HepG2 (cell line): ENCODE results near the gene DLL1. TPM values are rescaled to one million over a fixed set of nuclear protein-coding genes. Genes with fewer than 3 reads are reported as not detected.

Experiments
- ATAC-seq: fragments of 200-7000 bp; cut with Tn5 transposase; 3 replicates; pipeline ENCODE4 v1.9.1; 2020; ENCODE audit warnings: mild to moderate bottlenecking, moderate library complexity
- BruUV-seq: library from RNA; stranded (reverse); fragments of 400-500 nt; replicated peaks from 2 replicates; lab custom pipeline; 2021; lab: Mats Ljungman, UMichigan
- CTCF ChIA-PET: fragments of 300-600 bp; formaldehyde crosslinking; extraction: SDS; loops from one replicate; lab custom pipeline; 2021; ENCODE audit warnings: low total read pairs, inconsistent platforms, low intra/inter-chr PET ratio; lab: Yijun Ruan, JAX
- POLR2A ChIA-PET: fragments of 350-600 bp; sonication (Branson Sonifier 250); formaldehyde crosslinking; loops from one replicate; lab custom pipeline; 2020; ENCODE audit warnings: antibody characterized with exemption, inconsistent platforms; lab: Yijun Ruan, JAX
- DNase-seq: peaks from one replicate; pipeline ENCODE4 v3.0.0-alpha.2; 2015; ENCODE audit warnings: low spot score
- FAIRE-seq: peaks from 3 replicates; lab custom pipeline; 2011; peaks lifted over from hg19 to GRCh38; lab: Jason Lieb, UNC
- H2AFZ ChIP-seq: one replicate; pipeline ENCODE4 v1.6.1; 2011; ENCODE audit warnings: low read length, inconsistent platforms
- H3K27ac ChIP-seq: fragments of 300-600 bp; 3 replicates; pipeline ENCODE4 v1.8.0; 2011; ENCODE audit warnings: mixed run types, mild to moderate bottlenecking, mixed read lengths, low read length, inconsistent platforms; ENCODE audit not compliant: insufficient read depth; ENCODE audit errors: extremely low read length
- H3K27me3 ChIP-seq, 2 experiments: fragments of 200-600 bp in 1 of 2; 2 replicates in 1 of 2; 3 replicates in 1 of 2; pipeline versions ENCODE4 v1.6.0 to v1.8.0; 2011; ENCODE audit warnings: low read length in 2 of 2, mild to moderate bottlenecking in 2 of 2, moderate library complexity in 2 of 2, inconsistent platforms in 1 of 2; ENCODE audit not compliant: insufficient read depth in 2 of 2, control insufficient read depth in 1 of 2
- H3K36me3 ChIP-seq, 2 experiments: fragments of 200-600 bp in 1 of 2; replicated peaks in 1 of 2; 2 replicates in 1 of 2; 3 replicates in 1 of 2; pipeline versions ENCODE4 v1.5.1 to v1.8.0; 2011; ENCODE audit warnings: low read length in 2 of 2, inconsistent platforms in 1 of 2; ENCODE audit not compliant: insufficient read depth in 2 of 2, control insufficient read depth in 1 of 2
- H3K4me1 ChIP-seq: 2 replicates; pipeline ENCODE4 v1.5.1; 2012; ENCODE audit warnings: low read length, inconsistent platforms; ENCODE audit not compliant: insufficient read depth
- H3K4me2 ChIP-seq: 2 replicates; pipeline ENCODE4 v1.6.0; 2011; ENCODE audit warnings: low read depth, low read length, inconsistent platforms
- H3K4me3 ChIP-seq, 3 experiments: fragments of 200-600 bp in 1 of 3; sonication (generic), shearing (Covaris generic) in 1 of 3; replicated peaks in 1 of 3; 2 replicates each; pipeline ENCODE4 v1.5.1; 2011 to 2016; ENCODE audit warnings: low read length in 3 of 3, inconsistent platforms in 2 of 3, low read depth in 2 of 3, mild to moderate bottlenecking in 2 of 3, control low read depth in 1 of 3, mixed read lengths in 1 of 3; ENCODE audit not compliant: insufficient read depth in 1 of 3
- H3K79me2 ChIP-seq: one replicate; pipeline ENCODE4 v1.6.1; 2011; ENCODE audit warnings: low read length, inconsistent platforms; ENCODE audit not compliant: insufficient read depth
- H3K9ac ChIP-seq: 2 replicates; pipeline ENCODE4 v1.6.0; 2011; ENCODE audit warnings: mild to moderate bottlenecking, low read depth, low read length, inconsistent platforms; ENCODE audit not compliant: insufficient read depth
- H3K9me3 ChIP-seq: 2 replicates; pipeline ENCODE4 v1.5.1; 2012; ENCODE audit warnings: mild to moderate bottlenecking, low read length
- H4K20me1 ChIP-seq: 2 replicates; pipeline ENCODE4 v1.6.0; 2011; ENCODE audit warnings: inconsistent platforms, mild to moderate bottlenecking, low read length, moderate library complexity; ENCODE audit not compliant: insufficient read depth
- BHLHE40 ChIP-seq: IDR thresholded peaks from 2 replicates; pipeline ENCODE4 v1.6.1; 2011; ENCODE audit warnings: low read length, improper control_type of control experiment
- CBX1 ChIP-seq: IDR thresholded peaks from one replicate; pipeline ENCODE4 v1.6.1; 2016; ENCODE audit warnings: antibody characterized with exemption, low read depth
- DNMT1 ChIP-seq: sonication (generic); formaldehyde crosslinking; IDR thresholded peaks from 2 replicates; pipeline ENCODE4 v1.5.1; 2020; ENCODE audit warnings: mild to moderate bottlenecking, missing genetic modification reagents
- EED ChIP-seq: sonication (generic); formaldehyde crosslinking; IDR thresholded peaks from 2 replicates; pipeline ENCODE4 v1.5.0; 2020; ENCODE audit warnings: mild to moderate bottlenecking, missing genetic modification reagents
- KLF12 ChIP-seq: sonication (generic); formaldehyde crosslinking; IDR thresholded peaks from 2 replicates; pipeline ENCODE4 v1.4.0; 2020; ENCODE audit warnings: missing genetic modification reagents, borderline replicate concordance
- NFYB ChIP-seq: sonication (generic); formaldehyde crosslinking; IDR thresholded peaks from 2 replicates; pipeline ENCODE4 v1.4.0; 2020; ENCODE audit warnings: missing genetic modification reagents
- PHF5A ChIP-seq: IDR thresholded peaks from one replicate; pipeline ENCODE4 v1.6.1; 2018; ENCODE audit warnings: low read depth, missing genetic modification reagents; ENCODE audit not compliant: unreplicated experiment
- SMAD1 ChIP-seq: sonication (generic); formaldehyde crosslinking; IDR thresholded peaks from 2 replicates; pipeline ENCODE4 v1.4.0; 2020; ENCODE audit warnings: missing genetic modification reagents, low read depth, mild to moderate bottlenecking, borderline replicate concordance
- SNRNP70 ChIP-seq: fragments of 200-400 bp; formaldehyde crosslinking; IDR thresholded peaks from 2 replicates; pipeline ENCODE4 v1.6.1; 2017; ENCODE audit warnings: mild to moderate bottlenecking, low read depth, low read length, moderate library complexity
- SP4 ChIP-seq: sonication (generic); formaldehyde crosslinking; IDR thresholded peaks from 2 replicates; pipeline ENCODE4 v1.8.1; 2023; ENCODE audit warnings: mild to moderate bottlenecking, missing genetic modification reagents
- ZMAT5 ChIP-seq: sonication (generic); formaldehyde crosslinking; IDR thresholded peaks from 2 replicates; pipeline ENCODE4 v1.5.0; 2020; ENCODE audit warnings: mild to moderate bottlenecking, low read depth, missing genetic modification reagents, borderline replicate concordance
- ZNF234 ChIP-seq: sonication (generic); formaldehyde crosslinking; conservative IDR thresholded peaks from 2 replicates; pipeline ENCODE4 v1.5.1; 2020; ENCODE audit warnings: mild to moderate bottlenecking, missing genetic modification reagents
- ZNF280B ChIP-seq: sonication (generic); formaldehyde crosslinking; IDR thresholded peaks from 2 replicates; pipeline ENCODE4 v1.5.0; 2020; ENCODE audit warnings: missing genetic modification reagents, mild to moderate bottlenecking, borderline replicate concordance
- ZNF576 ChIP-seq: sonication (generic); formaldehyde crosslinking; IDR thresholded peaks from 2 replicates; pipeline ENCODE4 v1.4.0; 2020; ENCODE audit warnings: mild to moderate bottlenecking, missing genetic modification reagents
- ZNF775 ChIP-seq: sonication (generic); formaldehyde crosslinking; IDR thresholded peaks from 2 replicates; pipeline ENCODE4 v1.4.0; 2020; ENCODE audit warnings: missing genetic modification reagents, mild to moderate bottlenecking, moderate library complexity, borderline replicate concordance
- ZNF790 ChIP-seq: sonication (generic); formaldehyde crosslinking; IDR thresholded peaks from 2 replicates; pipeline ENCODE4 v1.8.0; 2022; ENCODE audit warnings: missing genetic modification reagents, mild to moderate bottlenecking, borderline replicate concordance
- WGBS: methylation state at CpG from one replicate; pipeline ENCODE4 v1.1.6; 2017; ENCODE audit warnings: low lambda C conversion rate; 5-methylcytosine and 5-hydroxymethylcytosine counted together
- in situ Hi-C: cut with HindIII; loops from 2 replicates; pipeline ENCODE4 v1.10.0; 2017; ENCODE audit warnings: low pct_unique_long_range_greater_than_20kb; ENCODE audit not compliant: extremely low pct_ligation_motif_present
- intact Hi-C: fragments of 100-400 bp; cut with micrococcal nuclease; formaldehyde crosslinking; loops from one replicate; pipeline ENCODE4 v1.10.0; 2022; ENCODE audit not compliant: unreplicated experiment
- polyA plus RNA-seq, 8 experiments: library from polyadenylated mRNA; depleted of rRNA in 3 of 8; stranded (reverse) in 7 of 8; unstranded in 1 of 8; fragments of >200 nt; fragmentation: Illumina TruSeq in 4 of 8; extraction: Trizol in 4 of 8; gene quantifications; 2 replicates each; pipeline versions ENCODE4 v1.2.1 to v1.2.3, GENCODE V29; 2011 to 2016; ENCODE audit warnings: low read depth in 4 of 8, missing spikeins in 1 of 8, mixed read lengths in 1 of 8; ENCODE audit not compliant: insufficient read depth in 1 of 8
- total RNA-seq, 5 experiments: library from RNA; depleted of rRNA; stranded (reverse); fragments of >200 nt; fragmentation: Illumina TruSeq; extraction: Trizol; gene quantifications; 2 replicates each; pipeline ENCODE4 v1.2.3, GENCODE V29; 2016; ENCODE audit warnings: low read depth in 1 of 5
- TF ChIP-seq, protein P1 (sequence below): sonication (generic); formaldehyde crosslinking; IDR thresholded peaks from 2 replicates; pipeline ENCODE4 v1.5.0; 2020; ENCODE audit warnings: mild to moderate bottlenecking, missing genetic modification reagents
- TF ChIP-seq, protein P2 (sequence below): IDR thresholded peaks from 2 replicates; pipeline ENCODE4 v1.6.1; 2012; ENCODE audit warnings: inconsistent platforms

DLL1 gene
- total and polyA plus RNA-seq, 2 of the 13 experiments (the other 11 are each of a cell fraction or from before 2014, with no cell fraction given) = not detected

GRCh38 chr6:170274713-170275560 is 15.9 kb downstream of the DLL1 start (continued):
- TF ChIP-seq, protein P1, sequence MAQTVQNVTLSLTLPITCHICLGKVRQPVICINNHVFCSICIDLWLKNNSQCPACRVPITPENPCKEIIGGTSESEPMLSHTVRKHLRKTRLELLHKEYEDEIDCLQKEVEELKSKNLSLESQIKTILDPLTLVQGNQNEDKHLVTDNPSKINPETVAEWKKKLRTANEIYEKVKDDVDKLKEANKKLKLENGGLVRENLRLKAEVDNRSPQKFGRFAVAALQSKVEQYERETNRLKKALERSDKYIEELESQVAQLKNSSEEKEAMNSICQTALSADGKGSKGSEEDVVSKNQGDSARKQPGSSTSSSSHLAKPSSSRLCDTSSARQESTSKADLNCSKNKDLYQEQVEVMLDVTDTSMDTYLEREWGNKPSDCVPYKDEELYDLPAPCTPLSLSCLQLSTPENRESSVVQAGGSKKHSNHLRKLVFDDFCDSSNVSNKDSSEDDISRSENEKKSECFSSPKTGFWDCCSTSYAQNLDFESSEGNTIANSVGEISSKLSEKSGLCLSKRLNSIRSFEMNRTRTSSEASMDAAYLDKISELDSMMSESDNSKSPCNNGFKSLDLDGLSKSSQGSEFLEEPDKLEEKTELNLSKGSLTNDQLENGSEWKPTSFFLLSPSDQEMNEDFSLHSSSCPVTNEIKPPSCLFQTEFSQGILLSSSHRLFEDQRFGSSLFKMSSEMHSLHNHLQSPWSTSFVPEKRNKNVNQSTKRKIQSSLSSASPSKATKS (CRISPR knock-in tag) = no peak
- TF ChIP-seq KLF12 (no peak), CBX1 (no peak), PHF5A (no peak), BHLHE40 (no peak), SP4 (CRISPR knock-in tag) (no peak), ZNF775 (CRISPR knock-in tag) (no peak)

DNA sequence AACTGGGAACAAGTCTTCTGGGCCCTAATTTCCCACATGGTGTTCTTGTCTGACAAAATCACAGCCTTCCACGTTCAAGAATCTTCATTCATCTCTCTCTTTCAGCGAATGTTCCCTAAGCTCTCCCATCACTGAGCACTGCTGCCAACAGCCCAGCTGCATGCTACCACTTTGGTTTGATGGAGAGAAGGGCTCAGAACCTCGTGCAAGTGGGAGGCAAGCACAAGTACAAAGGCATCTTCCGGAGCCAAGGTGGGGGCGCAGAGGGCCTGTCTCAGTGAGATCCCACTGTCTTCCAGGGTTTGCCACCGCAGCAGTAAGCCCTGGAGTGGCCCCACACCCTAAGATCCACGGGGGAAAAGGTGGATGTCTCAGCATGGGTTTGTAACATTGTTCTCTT is 17.2 kb downstream of the DLL1 start:
- H2AFZ ChIP-seq = no peak overlapping the region
- no peaks in the 10 kb centered on the region for H3K79me2 ChIP-seq
- no peak for ATAC-seq
- ChIA-PET POLR2A (no interaction called here), CTCF (no interaction called here)
- H3K36me3 ChIP-seq = no peaks in the 10 kb centered on the region
- no TSS peak for BruUV-seq
- DNase-seq = no peak
- H3K4me2 ChIP-seq = no peak overlapping the region
- 14% methylated on average over 7 of the region's 7 CpGs for WGBS
- H3K4me1 ChIP-seq = no peaks in the 10 kb centered on the region
- H3K4me3 ChIP-seq = no peak overlapping the region
- H3K9ac ChIP-seq = no peak overlapping the region
- no peak overlapping the region for H3K27ac ChIP-seq
- intact Hi-C loops (no loop called here), in situ Hi-C loops (no loop called here)
- no peaks in the 10 kb centered on the region for H4K20me1 ChIP-seq
- no peaks in the 10 kb centered on the region for H3K9me3 ChIP-seq
- no peak for FAIRE-seq
- peaks cover 39 to 86% of the 10 kb centered on the region in 2 experiments for H3K27me3 ChIP-seq
- TF ChIP-seq DNMT1 (no peak), EED (CRISPR knock-in tag) (no peak), SMAD1 (no peak), NFYB (CRISPR knock-in tag) (no peak), ZMAT5 (no peak), ZNF280B (CRISPR knock-in tag) (no peak), SNRNP70 (no peak), ZNF576 (CRISPR knock-in tag) (no peak), ZNF790 (CRISPR knock-in tag) (no peak), ZNF234 (no peak)
- TF ChIP-seq, protein P2, sequence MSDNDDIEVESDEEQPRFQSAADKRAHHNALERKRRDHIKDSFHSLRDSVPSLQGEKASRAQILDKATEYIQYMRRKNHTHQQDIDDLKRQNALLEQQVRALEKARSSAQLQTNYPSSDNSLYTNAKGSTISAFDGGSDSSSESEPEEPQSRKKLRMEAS = no peak
